Tibial artery (tissue), 4 donors: ENCODE measurements around the gene SSBP4.

ENCODE experiments used
- DNase-seq, 2 donors: peaks; one replicate each; pipeline ENCODE4 v3.0.0-alpha.2; 2019
- H3K27ac ChIP-seq, 2 donors: fragments of 200-600 bp; sonication (generic) in 1 of 2; 1 replicate in 1 of 2; 2 replicates in 1 of 2; pipeline ENCODE4 v1.5.1; 2018 to 2019; ENCODE audit warnings: mild to moderate bottlenecking in 1 of 2
- H3K27me3 ChIP-seq, 2 donors: fragments of 200-600 bp; sonication (generic) in 1 of 2; one replicate each; pipeline versions ENCODE4 v1.5.1 to v1.6.0; 2016 to 2019
- H3K36me3 ChIP-seq, 3 donors: fragments of 200-600 bp; sonication (generic) in 2 of 3; one replicate each; pipeline ENCODE4 v1.5.1; 2016 to 2019; ENCODE audit warnings: mild to moderate bottlenecking in 2 of 3
- H3K4me1 ChIP-seq, 4 donors: fragments of 200-600 bp; sonication (generic) in 2 of 4; 1 replicate in 3 of 4; 2 replicates in 1 of 4; pipeline ENCODE4 v1.5.1; 2016 to 2019
- H3K4me3 ChIP-seq, 2 donors: fragments of 200-600 bp; sonication (generic) in 1 of 2; 1 replicate in 1 of 2; 2 replicates in 1 of 2; pipeline ENCODE4 v1.5.1; 2018 to 2019; ENCODE audit warnings: mild to moderate bottlenecking in 2 of 2
- H3K9me3 ChIP-seq, 3 donors: fragments of 200-600 bp; sonication (generic) in 1 of 3; one replicate each; pipeline ENCODE4 v1.5.1; 2016 to 2019
- intact Hi-C: fragments of 100-400 bp; cut with DNase I; formaldehyde crosslinking; loops from one replicate; pipeline ENCODE4 v1.15.0; 2023; ENCODE audit warnings: low total_unique reads
- TF ChIP-seq, protein P1 (sequence below), 2 experiments: fragments of 200-600 bp in 1 of 2; fragments of 450-650 bp in 1 of 2; IDR thresholded peaks; one replicate each; pipeline ENCODE4 v1.5.1; 2017 to 2019; ENCODE audit warnings: antibody characterized with exemption in 2 of 2, mild to moderate bottlenecking in 1 of 2, moderate library complexity in 1 of 2

SSBP4 gene

GRCh38 chr19:18432275-18433014 lies 13.2 kb downstream of the SSBP4 start:
- intact Hi-C loops = no loop called here
- Histone ChIP-seq H3K4me3 (no peak overlapping the region), H3K27ac (peak overlapping the region; percentile 62 to 64), H3K36me3 (peaks cover 5 to 28% (median 15%) of the 10 kb centered on the region in 3 donors), H3K4me1 (peaks cover 0 to 47% (median 40%) of the 10 kb centered on the region in 4 donors), H3K9me3 (no peaks in the 10 kb centered on the region), H3K27me3 (peaks cover 0 to 12% of the 10 kb centered on the region in 2 donors)
- DNase-seq = peak in 1 of 2 donors; percentile 68
- TF ChIP-seq, protein P1, sequence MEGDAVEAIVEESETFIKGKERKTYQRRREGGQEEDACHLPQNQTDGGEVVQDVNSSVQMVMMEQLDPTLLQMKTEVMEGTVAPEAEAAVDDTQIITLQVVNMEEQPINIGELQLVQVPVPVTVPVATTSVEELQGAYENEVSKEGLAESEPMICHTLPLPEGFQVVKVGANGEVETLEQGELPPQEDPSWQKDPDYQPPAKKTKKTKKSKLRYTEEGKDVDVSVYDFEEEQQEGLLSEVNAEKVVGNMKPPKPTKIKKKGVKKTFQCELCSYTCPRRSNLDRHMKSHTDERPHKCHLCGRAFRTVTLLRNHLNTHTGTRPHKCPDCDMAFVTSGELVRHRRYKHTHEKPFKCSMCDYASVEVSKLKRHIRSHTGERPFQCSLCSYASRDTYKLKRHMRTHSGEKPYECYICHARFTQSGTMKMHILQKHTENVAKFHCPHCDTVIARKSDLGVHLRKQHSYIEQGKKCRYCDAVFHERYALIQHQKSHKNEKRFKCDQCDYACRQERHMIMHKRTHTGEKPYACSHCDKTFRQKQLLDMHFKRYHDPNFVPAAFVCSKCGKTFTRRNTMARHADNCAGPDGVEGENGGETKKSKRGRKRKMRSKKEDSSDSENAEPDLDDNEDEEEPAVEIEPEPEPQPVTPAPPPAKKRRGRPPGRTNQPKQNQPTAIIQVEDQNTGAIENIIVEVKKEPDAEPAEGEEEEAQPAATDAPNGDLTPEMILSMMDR (IDR thresholded peaks at IDR 0.05) = no peak

- H3K4me3 ChIP-seq = peak overlapping the region; percentile 50 to 57
- peaks cover 0 to 13% of the 10 kb centered on the region in 2 donors for H3K27me3 ChIP-seq
- H3K9me3 ChIP-seq = no peaks in the 10 kb centered on the region
- DNase-seq = peak in 1 of 2 donors; percentile 78
- intact Hi-C loops = no loop called here
- peaks cover 0 to 54% (median 47%) of the 10 kb centered on the region in 4 donors for H3K4me1 ChIP-seq
- H3K27ac ChIP-seq = peak overlapping the region; percentile 62 to 64
- TF ChIP-seq, protein P1 (IDR thresholded peaks at IDR 0.05) = no peak
- H3K36me3 ChIP-seq = peaks cover 5 to 22% (median 15%) of the 10 kb centered on the region in 3 donors
Observed at GRCh38 chr19:18433015-18433691, 14.0 kb downstream of the SSBP4 start.

GRCh38 chr19:18433735-18434398 lies 14.7 kb downstream of the SSBP4 start:
- peak overlapping the region; percentile 62 to 64 for H3K27ac ChIP-seq
- peak overlapping the region; percentile 50 to 57 for H3K4me3 ChIP-seq
- peaks cover 0 to 13% of the 10 kb centered on the region in 2 donors for H3K27me3 ChIP-seq
- intact Hi-C loops = no loop called here
- no peak for DNase-seq
- peaks cover 5 to 16% (median 15%) of the 10 kb centered on the region in 3 donors for H3K36me3 ChIP-seq
- TF ChIP-seq, protein P1 (IDR thresholded peaks at IDR 0.05) = no peak
- H3K9me3 ChIP-seq = no peaks in the 10 kb centered on the region
- H3K4me1 ChIP-seq = peaks cover 0 to 54% (median 49%) of the 10 kb centered on the region in 4 donors

- intact Hi-C loops = no loop called here
- peaks cover 0 to 54% (median 47%) of the 10 kb centered on the region in 4 donors for H3K4me1 ChIP-seq
- peaks cover 5 to 16% (median 15%) of the 10 kb centered on the region in 3 donors for H3K36me3 ChIP-seq
- H3K9me3 ChIP-seq = no peaks in the 10 kb centered on the region
- TF ChIP-seq, protein P1 (IDR thresholded peaks at IDR 0.05) = no peak
- peaks cover 0 to 13% of the 10 kb centered on the region in 2 donors for H3K27me3 ChIP-seq
- peak overlapping the region; percentile 50 to 57 for H3K4me3 ChIP-seq
- H3K27ac ChIP-seq = peak overlapping the region; percentile 62 to 64
- DNase-seq = no peak
Observed at GRCh38 chr19:18434411-18435175, 15.4 kb downstream of the SSBP4 start.
